K562 (cell line): ENCODE results near the gene DENND2A. TPM values are rescaled to one million over a fixed set of nuclear protein-coding genes. Genes with fewer than 3 reads are reported as not detected.

Source experiments
- ATAC-seq: fragments of 200-7000 bp; cut with Tn5 transposase; 3 replicates; pipeline ENCODE4 v1.9.1; 2020; ENCODE audit warnings: moderate library complexity
- BruUV-seq: library from RNA; stranded (reverse); fragments of 400-500 nt; replicated peaks from 2 replicates; lab custom pipeline; 2021; lab: Mats Ljungman, UMichigan
- CTCF ChIA-PET: fragments of 300-600 bp; formaldehyde crosslinking; extraction: SDS; loops from one replicate; lab custom pipeline; 2021; ENCODE audit warnings: low intra/inter-chr PET ratio; lab: Yijun Ruan, JAX
- POLR2A ChIA-PET: fragments of 300-600, 350-650 bp; sonication (Branson Sonifier 250); formaldehyde crosslinking; extraction: SDS; loops from one replicate; lab custom pipeline; 2021; ENCODE audit warnings: antibody characterized with exemption, inconsistent platforms; lab: Yijun Ruan, JAX
- DNase-seq, 4 experiments: peaks; one replicate each; pipeline versions ENCODE4 v3.0.0 to v3.0.0-alpha.2; 2011 to 2018; ENCODE audit warnings: low spot score in 3 of 4, mixed read lengths in 3 of 4; ENCODE audit errors: extremely low read depth in 1 of 4
- FAIRE-seq: peaks from 2 replicates; lab custom pipeline; 2011; peaks lifted over from hg19 to GRCh38; lab: Jason Lieb, UNC
- H2AFZ ChIP-seq: 2 replicates; pipeline ENCODE4 v1.6.0; 2011; ENCODE audit warnings: low read depth, low read length, control low read depth, inconsistent platforms
- H3K27ac ChIP-seq: fragments of 200-600 bp; 3 replicates; pipeline ENCODE4 v1.8.0; 2011; ENCODE audit warnings: low read depth, mild to moderate bottlenecking, control low read depth, inconsistent platforms, low read length, moderate library complexity, mixed read lengths; ENCODE audit errors: extremely low read depth
- H3K27me3 ChIP-seq, 2 experiments: fragments of 300-600 bp in 1 of 2; 2 replicates in 1 of 2; 3 replicates in 1 of 2; pipeline versions ENCODE4 v1.6.0 to v1.8.0; 2011; ENCODE audit warnings: inconsistent platforms in 2 of 2, low read length in 2 of 2, mild to moderate bottlenecking in 1 of 2, mixed read lengths in 1 of 2, moderate library complexity in 1 of 2; ENCODE audit not compliant: control insufficient read depth in 2 of 2, insufficient read depth in 2 of 2
- H3K36me3 ChIP-seq: fragments of 300-600 bp; 3 replicates; pipeline ENCODE4 v1.8.0; 2011; ENCODE audit warnings: mild to moderate bottlenecking, low read length, inconsistent platforms; ENCODE audit not compliant: control insufficient read depth, insufficient read depth
- H3K4me1 ChIP-seq, 2 experiments: fragments of 200-600 bp in 1 of 2; replicated peaks in 1 of 2; 2 replicates in 1 of 2; 3 replicates in 1 of 2; pipeline versions ENCODE4 v1.5.1 to v1.8.0; 2011; ENCODE audit warnings: inconsistent platforms in 2 of 2, low read length in 2 of 2, mild to moderate bottlenecking in 1 of 2, mixed read lengths in 1 of 2, moderate library complexity in 1 of 2; ENCODE audit not compliant: control insufficient read depth in 2 of 2, insufficient read depth in 2 of 2
- H3K4me2 ChIP-seq: 2 replicates; pipeline ENCODE4 v1.6.1; 2011; ENCODE audit warnings: low read length, control low read depth, inconsistent platforms, mixed read lengths; ENCODE audit not compliant: insufficient read depth
- H3K4me3 ChIP-seq: fragments of 200-600 bp; sonication (generic), shearing (Covaris generic); 2 replicates; pipeline ENCODE4 v1.5.1; 2016; ENCODE audit warnings: control low read depth, inconsistent platforms
- H3K79me2 ChIP-seq: fragments of 200-600 bp; 3 replicates; pipeline ENCODE4 v1.8.0; 2011; ENCODE audit warnings: low read length, inconsistent platforms; ENCODE audit not compliant: control insufficient read depth, insufficient read depth
- H3K9ac ChIP-seq, 2 experiments: 2 replicates each; pipeline versions ENCODE4 v1.6.0 to v1.6.1; 2011; ENCODE audit warnings: low read depth in 2 of 2, low read length in 2 of 2, control low read depth in 1 of 2, inconsistent platforms in 1 of 2, mild to moderate bottlenecking in 1 of 2, mixed read lengths in 1 of 2; ENCODE audit not compliant: insufficient read depth in 1 of 2
- H3K9me1 ChIP-seq: one replicate; pipeline ENCODE4 v1.6.0; 2011; ENCODE audit warnings: inconsistent platforms, mild to moderate bottlenecking, low read length, moderate library complexity; ENCODE audit not compliant: control insufficient read depth, insufficient read depth
- H3K9me3 ChIP-seq: replicated peaks from 2 replicates; pipeline ENCODE4 v1.5.1; 2011; ENCODE audit warnings: low read depth, low read length, inconsistent platforms; ENCODE audit not compliant: control insufficient read depth, insufficient read depth
- H4K20me1 ChIP-seq: replicated peaks from 2 replicates; pipeline ENCODE4 v1.6.1; 2011; ENCODE audit warnings: low read length, inconsistent platforms, mixed read lengths; ENCODE audit not compliant: control insufficient read depth, insufficient read depth
- BMI1 ChIP-seq: fragments of 150-350 bp; IDR thresholded peaks from 2 replicates; pipeline ENCODE4 v1.6.1; 2014; ENCODE audit warnings: low read length
- CBX8 ChIP-seq: fragments of 200-600 bp; sonication (generic); IDR thresholded peaks from 2 replicates; pipeline ENCODE4 v1.6.1; 2012; ENCODE audit warnings: borderline replicate concordance, mixed run types, low read depth, mild to moderate bottlenecking, moderate library complexity, mixed read lengths, low read length, control low read depth, inconsistent platforms; ENCODE audit not compliant: poor library complexity, severe bottlenecking; ENCODE audit errors: extremely low read depth
- NFYB ChIP-seq: IDR thresholded peaks from 2 replicates; pipeline ENCODE4 v1.6.1; 2011; ENCODE audit warnings: mild to moderate bottlenecking, moderate library complexity; ENCODE audit not compliant: insufficient read length; ENCODE audit errors: extremely low read depth
- ZFP36 ChIP-seq: fragments of 150-350 bp; IDR thresholded peaks from 2 replicates; pipeline ENCODE4 v1.6.1; 2018; ENCODE audit warnings: low read length, low read depth; ENCODE audit not compliant: partially characterized antibody
- ZNF175 ChIP-seq: fragments of 200-800 bp; sonication (Bioruptor generic); IDR thresholded peaks from 2 replicates; pipeline ENCODE4 v1.6.1; 2016; ENCODE audit warnings: low read depth, mild to moderate bottlenecking, missing genetic modification characterization, missing compliant biosample characterization
- WGBS: fragments of 100-300 bp; shearing (Covaris generic); methylation state at CpG from one replicate; pipeline ENCODE4 v1.1.6; 2016; ENCODE audit warnings: low coverage, mixed read lengths; ENCODE audit not compliant: insufficient coverage; ENCODE audit errors: missing lambda C conversion rate; 5-methylcytosine and 5-hydroxymethylcytosine counted together
- in situ Hi-C: fragments of 300-500 bp; cut with MboI; formaldehyde crosslinking; loops from 4 replicates; pipeline ENCODE4 v1.15.0; 2018; ENCODE audit warnings: inconsistent platforms, mixed read lengths
- intact Hi-C: fragments of 100-400 bp; cut with micrococcal nuclease; formaldehyde crosslinking; loops from 2 replicates; pipeline ENCODE4 v1.14.2; 2022
- polyA plus RNA-seq, 8 experiments: library from polyadenylated mRNA; depleted of rRNA in 4 of 8; stranded (reverse) in 5 of 8; unstranded in 3 of 8; fragments of >200 nt; fragmentation: Nextera tagmentation in 2 of 8; fragmentation: Illumina TruSeq in 1 of 8; extraction: Ambion mirVana in 2 of 8; extraction: Trizol in 1 of 8; gene quantifications; 2 replicates each; pipeline versions ENCODE4 v1.2.1 to v1.2.3, GENCODE V29; 2011 to 2014; ENCODE audit warnings: inconsistent platforms in 1 of 8, missing spikeins in 1 of 8
- total RNA-seq, 7 experiments: library from RNA; depleted of rRNA in 6 of 7; stranded (reverse); fragments of >200 nt in 6 of 7; fragmentation: Illumina TruSeq in 2 of 7; extraction: Trizol in 2 of 7; gene quantifications; 2 replicates each; pipeline versions ENCODE4 v1.2.1 to v1.2.3, GENCODE V29; 2011 to 2021; ENCODE audit warnings: low replicate concordance in 1 of 7

Gene DENND2A
- total and polyA plus RNA-seq, 9 of the 15 experiments (the other 6 are each of a cell fraction or from before 2014, with no cell fraction given): not detected

DNA sequence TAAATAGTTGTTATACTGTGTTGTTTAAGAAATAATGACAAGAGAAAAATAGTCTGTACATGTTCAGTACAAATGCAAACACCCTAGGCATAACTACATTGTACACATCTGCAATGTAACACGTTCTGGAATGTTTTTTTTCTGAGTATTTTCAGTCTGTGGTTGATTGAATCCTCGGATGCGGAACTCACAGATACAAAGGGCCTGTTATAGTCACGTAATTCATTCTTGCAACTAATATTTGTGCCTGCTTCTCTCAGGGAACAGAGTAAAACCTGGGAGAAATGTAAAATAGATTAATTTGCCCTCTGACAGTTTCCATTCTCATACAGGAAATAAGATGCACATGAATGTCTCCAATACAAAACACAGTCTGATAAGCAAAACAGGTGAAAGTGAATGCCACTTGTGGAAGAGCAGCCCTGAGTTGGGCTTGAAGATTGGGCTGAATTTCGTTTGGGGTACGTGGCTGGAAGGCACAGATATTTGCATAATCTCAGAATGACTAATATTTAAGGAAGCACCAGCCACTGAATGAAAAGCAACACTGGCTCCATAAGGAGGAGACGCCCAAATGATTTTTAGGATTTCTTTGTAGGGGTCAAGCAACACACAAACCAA lies 19.1 kb downstream of the DENND2A start:
- in situ Hi-C loops: no loop called here
- Histone ChIP-seq H3K4me1 (no peaks in the 10 kb centered on the region; a peak in 2 of 5 replicates), H3K36me3 (no peaks in the 10 kb centered on the region), H3K79me2 (no peaks in the 10 kb centered on the region), H3K27ac (no peak overlapping the region), H3K9ac (no peak overlapping the region), H3K27me3 (peaks cover 52 to 72% of the 10 kb centered on the region in 2 experiments), H3K4me3 (no peak overlapping the region), H3K4me2 (no peak overlapping the region), H4K20me1 (0 out of 2 replicates have a peak, but pooled peaks cover 7% of the 10 kb centered on the region), H2AFZ (no peak overlapping the region), H3K9me1 (no peaks in the 10 kb centered on the region), H3K9me3 (no peaks in the 10 kb centered on the region)
- no peak for FAIRE-seq
- BruUV-seq: no TSS peak
- no peak for DNase-seq
- intact Hi-C loops: no loop called here
- TF ChIP-seq NFYB: no peak
- TF ChIP-seq BMI1: peak; percentile 43; the same call in 1 of the 2 replicates
- TF ChIP-seq ZNF175: no peak
- peak; percentile 32 for TF ChIP-seq CBX8
- TF ChIP-seq ZFP36: peak; percentile 15
- ChIA-PET CTCF (no interaction called here), POLR2A (no interaction called here)
- ATAC-seq: no peak
- 3% methylated on average over 7 of the region's 7 CpGs for WGBS
